ENCODE data around the gene FOXO1.

Gene FOXO1

DNA sequence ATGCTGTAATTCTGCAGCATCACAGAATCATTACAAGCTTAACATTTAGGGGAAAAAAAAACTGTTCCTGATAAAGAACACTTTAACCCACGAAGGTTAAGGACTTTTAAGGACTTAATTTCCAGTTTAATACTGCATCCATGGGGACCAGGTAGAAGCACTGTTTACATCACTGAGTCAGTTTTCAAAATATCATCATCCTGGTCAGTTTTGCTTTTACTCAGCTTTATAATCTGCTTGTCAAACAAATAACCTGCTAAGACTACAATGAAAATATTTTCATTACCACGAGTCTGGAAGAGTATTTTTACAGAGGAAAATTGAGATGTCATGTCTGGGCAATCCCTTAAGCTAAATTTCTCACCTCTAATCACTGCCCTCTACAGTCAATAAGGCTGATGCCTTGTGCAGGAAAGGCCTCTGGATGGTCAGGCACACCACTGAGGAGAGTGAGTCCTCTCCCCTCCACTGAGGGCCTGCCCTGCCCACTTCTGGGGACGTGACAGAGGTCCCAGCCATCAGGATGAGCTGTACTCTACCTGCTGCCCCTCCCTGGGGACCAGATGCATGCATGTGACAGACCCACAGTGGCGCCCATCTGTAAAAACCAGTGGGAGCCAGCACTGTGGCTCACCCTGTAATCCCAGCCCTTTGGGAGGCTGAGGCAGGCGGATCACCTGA is 31.0 kb downstream of the FOXO1 start:
- no peak for DNase-seq

DNA sequence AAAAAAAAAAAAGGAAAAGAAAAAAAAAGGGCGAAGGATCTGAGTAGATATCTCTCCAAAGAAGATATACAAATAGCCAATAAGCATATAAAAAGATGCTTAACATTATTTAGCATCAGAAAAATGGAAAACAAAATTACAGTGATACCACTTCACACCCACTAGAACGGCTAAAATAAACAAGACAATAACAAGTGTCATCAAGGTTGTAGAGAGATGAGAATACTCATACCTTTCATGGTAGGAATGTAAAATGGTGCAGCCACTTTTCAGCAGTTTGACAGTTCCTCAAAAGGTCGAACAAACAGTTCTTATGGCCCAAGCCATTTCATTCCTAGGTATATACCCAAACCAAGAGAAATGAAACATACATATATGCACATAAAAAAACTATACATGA is 33.5 kb downstream of the FOXO1 start:
- no peak for DNase-seq

DNA sequence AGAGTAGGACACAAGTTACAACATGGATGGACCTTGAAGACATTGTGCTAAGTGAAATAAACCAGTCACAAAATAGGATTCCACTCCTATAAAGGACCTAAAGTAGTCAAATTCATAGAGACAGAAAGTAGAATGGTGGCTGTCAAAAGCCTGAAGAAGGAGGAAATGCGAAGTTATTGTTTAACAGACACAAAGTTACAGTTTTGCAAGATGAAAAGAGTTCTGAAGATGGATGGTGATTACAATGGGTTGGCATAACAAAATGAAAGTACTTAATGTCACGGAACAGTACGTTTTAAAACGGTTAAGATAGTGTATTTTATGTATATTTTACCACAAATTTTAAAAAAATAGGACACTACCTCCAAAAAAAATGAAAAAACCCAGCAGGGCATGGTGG is 34.8 kb downstream of the FOXO1 start:
- DNase-seq: no peak

DNA sequence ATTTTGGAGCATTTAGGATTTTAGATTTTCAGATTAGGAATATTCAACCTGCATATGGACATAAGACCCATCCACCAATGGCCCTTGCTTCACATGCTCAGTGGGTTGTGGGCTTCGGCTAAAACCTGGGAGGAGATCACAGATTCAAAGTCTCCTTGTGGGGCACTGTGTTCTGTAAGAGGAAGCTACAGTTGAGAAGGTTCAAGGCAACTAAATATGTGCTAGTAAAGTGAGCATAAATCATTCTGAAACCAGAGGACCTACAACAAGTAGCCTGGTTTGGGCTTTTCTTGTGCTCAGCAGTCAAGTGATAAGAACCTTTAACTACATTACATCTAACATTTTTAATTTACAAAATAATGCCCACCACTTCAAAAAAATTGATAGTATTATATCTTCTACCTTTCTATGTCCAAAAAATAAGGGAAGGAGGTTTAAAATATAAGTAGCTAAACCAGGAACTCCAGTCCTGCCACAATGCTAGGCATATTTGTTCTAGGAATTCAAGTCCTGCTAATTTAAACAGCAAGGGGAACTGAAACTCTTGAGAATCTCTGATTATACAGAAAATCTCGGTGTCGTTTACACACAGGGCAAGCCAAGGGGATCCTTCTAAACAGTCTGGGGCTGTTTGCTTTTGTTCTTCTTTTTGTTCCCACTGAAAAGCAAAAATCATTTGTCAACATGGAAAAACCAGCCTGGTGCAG is 36.6 kb downstream of the FOXO1 start:
- DNase-seq: no peak

DNA sequence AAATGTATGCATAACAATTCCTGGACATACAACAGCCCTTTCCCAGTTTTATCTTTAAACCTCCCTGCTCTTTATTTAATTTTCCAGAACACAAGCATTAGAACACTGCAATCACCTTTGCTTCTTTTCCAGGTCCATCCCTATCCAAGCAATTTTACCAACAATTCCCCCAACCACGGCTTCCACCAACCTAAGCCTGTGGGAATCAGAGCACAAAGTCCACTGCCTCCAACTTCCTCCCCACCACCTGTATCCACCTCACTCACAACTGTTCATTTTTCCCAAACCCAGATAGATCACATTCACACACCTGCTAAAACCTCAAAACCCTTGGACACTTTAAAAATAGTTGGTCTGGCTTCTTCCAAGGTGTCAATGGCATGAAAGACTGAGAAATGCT is 39.5 kb downstream of the FOXO1 start:
- DNase-seq: no peak

DNA sequence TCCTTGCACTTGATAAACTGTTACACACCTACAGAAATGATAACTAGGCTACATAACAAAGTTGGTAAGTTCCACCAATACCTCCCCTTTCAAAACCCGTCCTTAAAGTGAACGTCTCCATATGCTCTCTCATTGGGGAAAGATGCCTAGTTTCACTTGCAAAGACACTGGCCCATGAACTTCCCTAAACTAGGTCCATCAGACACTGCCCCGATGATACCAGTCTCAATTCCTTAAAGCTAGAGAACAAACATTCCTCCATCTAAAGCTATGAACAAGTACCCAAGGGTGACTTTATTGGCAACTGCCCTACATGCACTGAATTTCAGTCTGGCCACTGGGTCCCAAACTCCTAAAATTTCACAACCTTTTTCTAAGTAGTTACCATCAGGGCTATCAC is 39.9 kb downstream of the FOXO1 start:
- DNase-seq: no peak

DNA sequence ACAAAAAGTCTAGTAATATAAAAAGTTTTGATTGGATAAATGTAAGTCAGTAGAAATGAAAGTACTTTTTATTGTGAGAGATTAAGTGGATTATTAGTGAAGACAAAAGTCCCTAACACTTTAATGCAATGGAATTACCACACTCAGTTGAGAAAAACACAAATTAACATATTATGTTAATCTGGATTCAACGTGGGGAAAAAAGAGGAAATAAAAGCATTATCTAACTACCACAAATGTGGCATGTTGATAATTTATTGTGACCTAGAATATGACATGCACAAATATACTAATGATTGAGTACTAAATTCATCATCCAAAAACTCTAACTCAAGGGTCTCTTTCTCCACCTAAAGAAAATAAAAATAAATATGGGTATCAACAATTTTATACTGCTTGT is 41.5 kb downstream of the FOXO1 start:
- no peak for DNase-seq

DNA sequence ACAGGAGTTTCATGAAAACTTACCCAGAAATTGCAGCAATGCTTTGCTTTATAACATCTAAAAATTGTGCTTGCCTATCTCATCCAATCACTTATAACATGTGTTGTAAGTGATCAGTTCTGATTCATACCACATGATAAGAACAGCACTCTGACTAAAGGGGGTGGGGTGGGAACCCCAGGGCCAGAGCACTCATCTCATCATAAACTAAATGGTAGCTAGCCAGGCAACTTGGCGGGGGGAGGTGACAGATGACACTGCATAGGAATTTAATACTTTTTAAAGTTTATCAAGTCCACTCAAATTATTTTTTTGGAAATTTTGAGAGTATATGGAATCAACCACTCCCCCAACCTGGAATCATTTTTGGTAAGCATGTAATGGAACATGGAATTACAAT is 42.1 kb downstream of the FOXO1 start:
- no peak for DNase-seq

DNA sequence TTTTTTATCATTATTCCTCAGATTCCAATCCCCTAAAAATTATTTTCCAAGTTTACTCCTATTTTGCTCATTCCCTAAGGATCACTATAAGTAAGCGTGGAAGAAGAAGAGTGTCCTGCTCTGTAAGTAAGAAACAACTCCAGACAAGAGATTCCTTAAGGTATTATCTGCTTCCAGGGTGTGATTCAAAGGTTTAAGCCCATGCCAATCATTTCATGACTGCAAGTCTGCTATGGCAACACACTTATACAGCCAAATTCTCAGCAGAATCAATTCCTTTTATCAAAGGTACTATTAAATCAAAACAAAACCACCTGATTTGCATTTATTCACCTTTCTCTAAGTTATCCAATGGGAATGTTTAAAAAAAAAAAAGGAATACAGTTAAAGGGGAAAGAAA is 43.7 kb downstream of the FOXO1 start:
- DNase-seq: no peak

DNA sequence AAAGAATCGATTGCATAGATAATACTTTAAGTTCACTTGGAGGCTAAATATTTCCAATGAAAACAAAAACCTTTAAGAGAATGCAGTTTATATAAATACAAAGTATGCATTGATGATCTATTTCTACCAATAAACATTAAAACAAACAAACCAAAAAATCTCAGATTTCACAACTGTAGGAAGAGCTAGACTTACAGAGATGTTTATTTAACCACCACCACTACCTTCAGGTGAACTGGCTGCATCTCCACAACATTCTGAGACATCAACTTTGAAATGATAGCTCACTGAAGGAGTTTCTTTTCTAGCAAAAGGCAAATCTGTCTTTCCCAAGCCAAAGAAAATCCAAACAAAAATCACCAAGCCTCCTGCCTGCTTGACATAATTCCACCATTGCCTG is 44.2 kb downstream of the FOXO1 start:
- no peak for DNase-seq

DNA sequence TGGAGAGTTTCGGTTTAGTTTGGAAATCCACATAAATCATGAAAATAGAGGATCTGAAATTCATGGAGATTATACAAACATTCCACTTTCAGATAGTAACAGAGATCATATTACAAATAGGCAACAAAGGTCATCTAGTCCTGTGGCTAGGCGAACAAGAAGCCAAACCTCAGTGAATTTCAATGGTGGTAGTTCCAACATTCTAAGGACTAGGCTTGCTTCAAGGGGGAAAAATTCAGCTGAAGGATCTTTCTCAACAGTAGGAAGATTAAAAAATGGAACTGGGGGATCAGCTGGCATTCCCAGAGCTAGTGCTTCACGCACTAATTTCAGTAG is 47.0 kb downstream of the FOXO1 start:
- no peak for DNase-seq

DNA sequence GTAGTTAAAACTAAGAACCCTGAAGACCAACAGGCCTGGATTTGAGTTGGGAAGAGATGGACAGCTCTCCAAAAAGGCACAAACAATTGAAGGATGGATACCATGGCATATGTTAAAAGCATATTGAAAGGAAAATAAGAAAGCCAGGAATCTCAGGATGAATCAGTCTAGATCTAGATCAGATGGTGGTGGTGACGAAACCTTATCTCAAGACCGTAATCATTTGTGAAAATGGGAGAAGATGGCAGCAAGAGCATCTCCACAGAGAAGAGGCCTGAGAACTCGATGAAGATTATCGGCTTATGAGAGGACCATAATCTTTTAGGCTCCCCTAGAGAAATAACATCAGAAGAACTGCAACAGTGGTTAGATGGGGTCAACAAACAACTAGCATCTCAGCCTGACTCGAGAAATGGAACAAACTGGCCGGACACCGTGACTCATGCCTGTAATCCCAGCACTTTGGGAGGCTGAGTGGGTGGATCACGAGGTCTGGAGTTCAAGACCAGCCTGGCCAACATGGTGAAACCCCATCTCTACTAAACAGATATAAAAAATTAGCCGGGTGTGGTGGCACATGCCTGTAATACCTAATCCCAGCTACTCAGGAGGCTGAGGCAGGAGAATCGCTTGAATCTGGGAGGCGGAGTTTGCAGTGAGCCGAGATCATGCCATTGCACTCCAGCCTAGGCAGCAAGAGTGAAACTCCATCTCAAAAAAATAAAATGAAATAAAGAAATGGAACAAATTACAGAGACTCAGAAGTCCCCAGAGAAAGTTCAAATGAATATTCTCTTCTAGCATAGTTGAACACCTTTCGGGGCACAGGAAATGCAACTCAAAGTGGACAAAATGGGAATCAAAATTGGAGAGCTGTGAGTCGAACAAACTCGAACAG is 47.6 kb downstream of the FOXO1 start:
- DNase-seq: no peak

DNA sequence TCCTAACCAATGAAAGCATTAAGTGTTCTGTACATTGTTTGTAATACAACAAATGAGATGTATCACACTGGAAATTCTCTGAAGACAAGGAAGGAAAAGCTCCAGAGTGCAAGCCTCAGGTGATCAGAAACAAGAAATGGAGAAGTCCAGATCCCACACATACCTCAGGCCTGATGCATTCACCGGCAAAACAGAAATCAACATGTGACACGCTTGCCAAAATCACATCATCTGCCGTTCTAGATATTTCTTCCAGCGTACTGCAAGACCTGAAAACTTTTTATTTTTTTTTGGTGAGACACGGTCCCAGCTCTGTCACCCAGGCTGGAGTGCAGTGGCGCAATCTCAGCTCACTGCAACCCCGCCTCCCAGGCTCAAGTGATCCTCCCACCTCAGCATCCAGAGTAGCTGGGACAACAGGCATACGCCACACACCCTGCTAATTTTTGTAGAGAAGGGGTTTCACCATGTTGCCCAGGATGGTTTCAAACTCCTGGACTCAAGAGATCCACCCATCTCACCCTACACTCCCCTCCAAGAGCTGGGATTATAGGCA is 48.6 kb downstream of the FOXO1 start:
- DNase-seq: no peak

DNA sequence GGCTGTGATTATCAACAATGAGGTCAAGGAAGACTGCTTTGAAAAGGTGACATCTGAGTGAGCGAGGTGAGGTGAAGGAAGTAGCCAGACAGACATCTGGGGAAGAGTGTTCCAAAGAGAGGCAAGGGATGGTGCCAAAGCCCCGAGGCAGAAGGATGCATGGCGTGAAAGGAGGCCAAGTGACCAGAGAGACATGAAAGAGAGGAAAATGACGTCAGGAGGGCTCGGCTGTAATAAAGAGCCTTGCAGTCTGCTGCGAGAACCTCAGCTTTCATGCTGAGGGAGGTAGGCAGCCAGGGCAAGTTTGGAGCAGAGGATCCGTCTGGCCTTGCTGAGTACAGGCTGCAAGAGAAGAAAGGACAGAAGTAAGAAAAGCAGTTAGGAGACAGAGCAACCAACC is 50.8 kb downstream of the FOXO1 start:
- no peak for DNase-seq

DNA sequence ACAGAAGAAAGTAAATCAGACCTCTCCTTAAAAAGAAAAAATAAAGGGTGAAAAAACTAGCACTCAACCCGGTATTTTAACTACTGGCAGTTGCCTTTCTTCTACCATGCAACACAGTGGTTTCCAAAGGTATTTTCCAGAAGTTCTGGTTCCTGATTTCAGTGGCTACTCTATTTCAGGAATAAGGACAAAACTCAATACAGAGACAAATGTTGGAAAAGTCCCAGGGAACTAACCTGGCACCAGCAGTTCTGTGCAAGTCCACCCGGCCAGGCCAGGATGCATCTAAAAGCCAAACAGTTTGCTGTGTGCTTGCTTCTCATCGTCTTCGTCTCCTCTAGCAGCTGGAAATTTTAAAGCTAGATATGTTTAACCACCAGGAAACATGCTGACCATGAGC is 52.5 kb downstream of the FOXO1 start:
- DNase-seq: no peak

DNA sequence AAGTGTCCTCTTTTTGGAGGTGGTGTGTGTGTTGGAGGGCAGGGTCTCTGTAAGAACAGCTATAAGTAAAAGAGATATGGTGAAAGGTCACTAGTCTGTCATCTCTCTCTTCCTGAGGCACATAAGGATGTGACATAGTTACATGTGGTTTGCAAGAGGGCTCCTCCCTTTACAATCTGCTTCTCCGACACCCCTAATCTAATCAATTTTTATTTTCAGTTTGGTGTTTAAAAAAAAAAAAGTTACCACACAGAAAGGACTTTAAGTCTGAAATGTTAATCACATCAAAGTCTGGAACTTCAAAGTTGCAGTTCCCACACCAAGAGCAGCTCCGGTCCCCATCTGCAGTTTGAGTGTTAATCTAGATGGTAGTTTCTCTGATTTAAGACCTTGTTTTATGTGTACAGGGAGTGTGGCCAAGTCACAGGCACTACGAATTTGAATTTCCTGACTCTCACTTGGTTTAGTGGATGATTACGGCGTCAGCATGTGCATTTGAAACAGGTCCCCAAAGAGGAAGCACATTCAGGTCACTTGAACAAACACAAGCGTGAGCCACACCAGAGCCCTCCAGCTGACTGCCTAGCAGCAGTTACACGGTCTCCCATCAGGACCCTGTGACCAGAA is 53.1 kb downstream of the FOXO1 start:
- DNase-seq: no peak

DNA sequence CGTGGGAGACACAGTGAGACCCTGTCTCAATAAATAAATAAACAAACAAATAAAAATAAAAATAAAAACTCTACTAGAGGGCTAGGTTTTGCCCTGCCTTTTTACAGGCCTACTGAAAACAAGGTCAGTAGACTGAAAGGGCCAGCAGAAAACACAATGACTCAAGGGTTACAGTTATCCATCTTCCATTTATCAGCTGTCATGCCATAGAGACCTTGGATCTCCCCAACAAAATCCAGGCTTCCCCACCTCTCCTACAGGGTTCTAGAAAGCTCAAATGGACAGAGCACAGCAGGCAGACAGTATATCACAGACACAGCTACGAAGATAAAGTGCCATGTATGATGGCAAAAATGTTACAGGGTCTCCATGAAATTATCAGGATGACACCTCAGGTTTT is 54.4 kb downstream of the FOXO1 start:
- no peak for DNase-seq

DNA sequence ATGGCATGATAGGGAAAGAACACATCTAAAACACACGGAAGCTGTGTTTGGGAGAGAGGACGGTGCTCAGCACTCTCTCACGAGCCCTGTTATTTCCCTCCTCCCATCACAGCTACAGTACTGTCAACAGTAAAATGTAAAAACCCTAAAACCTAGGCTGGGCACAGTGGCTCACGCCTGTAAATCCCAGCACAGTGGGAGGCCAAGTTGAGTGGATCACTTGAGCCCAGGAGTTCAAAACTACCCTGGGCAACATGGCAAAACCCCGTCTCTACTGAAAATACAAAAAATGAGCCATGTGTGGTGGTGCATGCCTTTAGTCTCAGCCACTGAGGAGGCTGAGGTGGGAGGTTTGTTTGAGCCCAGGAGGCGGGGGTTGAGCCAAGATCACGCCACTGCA is 54.8 kb downstream of the FOXO1 start:
- no peak for DNase-seq

DNA sequence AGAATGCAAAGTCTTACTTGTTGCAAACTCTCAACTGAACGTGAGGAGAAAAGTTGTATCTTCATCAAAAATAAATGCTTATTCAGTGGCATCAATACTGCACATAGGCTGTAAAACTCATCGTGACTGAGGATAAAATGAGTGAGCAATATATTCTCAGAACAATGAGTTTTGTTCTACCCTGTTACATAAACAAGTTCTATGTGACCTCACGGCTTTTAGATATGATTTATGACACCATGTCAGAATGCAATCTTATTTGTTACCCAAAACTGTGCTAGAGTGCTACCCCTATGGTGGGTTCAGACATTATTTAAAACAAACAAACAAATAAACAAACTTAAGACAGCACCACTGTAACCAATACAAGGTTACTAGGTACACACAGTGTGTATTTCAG is 55.4 kb downstream of the FOXO1 start:
- DNase-seq: no peak

DNA sequence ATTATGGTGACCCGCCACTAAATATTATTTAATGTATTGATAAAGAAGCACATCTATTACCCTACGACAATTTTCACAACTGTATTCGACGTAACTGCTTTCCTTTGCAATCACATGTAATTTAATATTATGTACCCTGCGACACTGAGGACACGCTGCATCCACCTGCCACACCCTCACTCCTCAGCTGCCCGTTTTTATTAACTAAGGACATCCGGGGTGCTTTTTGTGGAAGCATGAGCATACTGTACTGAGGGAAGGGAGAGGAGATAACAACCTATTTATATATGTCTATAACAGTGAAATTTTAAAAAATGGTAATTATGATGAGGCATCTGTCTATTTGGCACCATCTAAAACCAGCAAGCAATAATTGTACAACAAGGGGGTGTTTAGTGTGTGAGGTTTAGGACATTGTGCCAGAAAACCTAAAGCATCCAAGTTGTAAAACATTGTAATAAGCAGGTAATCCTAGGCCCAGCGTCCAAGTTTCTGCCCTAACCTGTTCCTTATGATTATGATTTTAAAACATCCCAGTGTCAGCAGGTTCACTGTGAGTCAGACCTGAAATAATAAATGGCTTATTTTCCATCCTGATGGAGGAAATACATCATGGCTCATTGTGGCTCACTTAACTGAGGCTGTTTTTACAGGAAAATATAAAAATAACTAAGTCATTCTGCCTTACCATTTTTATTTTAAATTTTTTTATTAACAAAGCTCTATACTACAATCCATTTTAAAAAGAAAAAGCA is 56.3 kb downstream of the FOXO1 start:
- no peak for DNase-seq

DNA sequence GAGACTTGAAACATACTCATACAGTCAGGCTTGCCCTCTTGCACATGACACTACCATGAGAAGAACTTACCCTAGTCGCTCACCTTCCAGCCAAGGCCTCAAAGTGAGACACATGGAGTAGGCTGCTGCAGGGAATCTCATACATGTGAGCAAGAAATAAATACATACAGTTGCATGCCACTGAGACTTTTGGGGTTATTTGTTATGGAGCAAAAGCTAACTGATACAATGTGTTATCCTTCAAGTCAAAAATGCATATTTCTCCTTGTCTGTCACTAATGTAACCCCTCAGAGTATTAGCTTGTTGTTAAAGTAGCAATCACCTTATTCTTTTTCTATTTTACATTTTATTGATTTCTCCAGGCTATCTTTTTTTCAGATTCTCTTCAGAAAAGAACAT is 58.1 kb downstream of the FOXO1 start:
- DNase-seq: no peak

DNA sequence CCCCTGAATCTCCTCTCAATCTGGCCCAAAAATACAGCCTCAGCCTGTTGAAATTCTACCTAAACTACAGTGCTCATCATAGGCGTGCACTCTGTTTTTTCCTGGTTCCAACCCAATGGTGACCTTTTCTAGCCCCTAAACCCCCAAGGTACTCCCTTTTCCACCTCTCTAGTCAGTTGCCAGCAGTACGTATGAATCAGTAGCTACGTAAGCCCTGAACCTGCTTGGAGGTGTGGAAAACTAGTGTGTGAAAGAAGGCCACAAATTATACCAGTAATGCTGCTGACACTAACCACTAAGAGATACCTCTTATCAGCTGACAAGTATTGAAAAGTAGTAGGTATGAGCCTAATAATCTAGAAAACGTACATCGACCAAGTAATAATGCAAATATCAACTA is 60.9 kb downstream of the FOXO1 start:
- DNase-seq: no peak

DNA sequence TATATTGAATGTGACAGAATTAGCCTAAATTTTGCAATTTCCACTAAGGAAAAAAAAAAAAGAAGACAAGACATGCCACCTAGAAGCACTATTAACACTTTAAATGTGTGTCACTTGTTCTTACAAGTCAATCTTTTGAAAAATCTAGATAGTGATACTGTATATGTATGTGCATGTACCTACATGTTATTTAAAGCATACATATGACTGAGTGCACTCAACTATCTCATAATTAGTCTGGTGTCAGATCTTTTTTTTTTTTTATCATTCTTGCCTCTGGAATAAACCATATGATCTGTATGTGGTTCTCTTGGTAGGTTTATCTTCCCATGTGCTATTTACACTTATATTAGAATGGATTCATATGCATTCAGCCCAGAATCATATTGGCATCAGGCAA is 62.3 kb downstream of the FOXO1 start:
- DNase-seq: no peak

All from NCI-H446 (cell line).